Activated T-cell treated with anti-CD3 and anti-CD28 coated beads for 48 hours (primary cell): ENCODE results near the gene JAZF1.

Experiments used
- DNase-seq: peaks from one replicate; pipeline ENCODE4 v3.0.0-alpha.2; 2020; ENCODE audit warnings: low read depth

The JAZF1 gene

DNA sequence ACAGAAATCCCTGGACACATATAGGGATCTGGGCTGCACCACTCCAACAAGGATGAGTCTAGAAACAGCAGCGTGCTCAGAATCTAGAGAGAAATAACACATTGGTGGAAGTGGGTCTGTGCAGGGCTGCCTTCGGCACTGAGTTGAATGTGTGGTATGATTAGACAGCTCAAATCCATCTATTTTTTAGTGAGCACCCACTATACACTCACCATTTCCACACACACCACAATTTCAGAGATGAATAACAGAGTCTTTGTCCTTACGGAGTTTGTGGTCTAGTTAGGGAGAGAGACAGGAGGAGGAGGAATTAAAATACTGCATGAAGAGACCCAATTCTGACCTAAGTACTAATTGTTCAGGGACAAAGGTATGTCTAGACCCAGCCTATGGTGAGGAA is 44.2 kb downstream of the JAZF1 start:
- DNase-seq, result no peak

DNA sequence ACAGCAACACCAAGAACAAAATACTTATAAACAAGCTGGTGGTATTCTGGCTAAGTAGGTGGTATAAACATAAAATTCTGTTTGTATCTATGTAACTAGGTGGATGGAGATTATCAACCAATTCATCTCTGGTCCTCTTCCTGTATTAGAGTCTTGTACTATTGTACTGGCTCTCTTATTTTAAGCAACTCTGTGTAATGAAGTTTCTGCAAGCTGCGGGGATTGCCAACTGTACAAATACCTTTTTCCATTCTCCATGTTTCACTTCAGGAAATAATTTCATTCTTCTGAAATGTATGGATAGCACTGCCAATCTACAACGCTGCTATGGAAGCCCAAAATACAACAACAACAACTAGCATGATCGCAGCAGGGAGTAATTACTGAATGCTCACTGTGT is 44.8 kb downstream of the JAZF1 start:
- DNase-seq, result no peak

DNA sequence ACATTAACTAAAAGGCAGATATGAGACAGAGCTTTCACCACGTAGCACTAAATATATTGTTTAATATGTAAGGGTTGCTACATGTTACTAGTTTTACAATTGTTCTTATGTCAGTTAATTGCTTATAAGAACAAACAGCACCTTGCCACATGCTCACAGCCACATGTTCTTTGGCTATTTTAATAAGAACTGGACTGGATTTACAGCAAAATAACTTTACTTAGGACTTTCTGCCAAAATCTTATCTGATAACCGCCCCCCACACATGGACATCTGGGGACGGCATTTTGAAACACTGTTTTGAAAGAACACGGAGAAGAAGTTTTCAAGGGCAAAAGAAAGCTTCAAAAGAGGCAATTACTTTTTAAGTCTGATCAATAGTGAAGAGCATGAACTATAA is 45.3 kb downstream of the JAZF1 start:
- no peak for DNase-seq

DNA sequence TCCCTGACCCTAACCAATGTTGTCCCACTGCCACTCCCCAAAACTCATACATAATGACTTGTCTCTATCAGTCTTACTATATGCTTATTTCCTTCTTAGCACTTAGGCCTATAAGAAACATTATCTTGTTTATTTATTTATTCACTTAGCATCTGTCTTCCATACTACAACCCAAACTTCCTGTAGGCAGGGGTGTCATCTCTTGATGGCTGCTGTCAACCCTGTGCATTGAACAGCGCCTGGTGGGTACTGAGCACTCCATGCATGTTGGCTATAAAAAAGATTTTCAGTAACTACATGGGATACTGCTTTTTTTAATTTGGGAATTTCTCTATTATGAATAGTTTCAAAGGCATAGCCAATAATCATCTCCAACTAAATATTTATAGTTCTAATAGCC is 46.7 kb downstream of the JAZF1 start:
- no peak for DNase-seq

DNA sequence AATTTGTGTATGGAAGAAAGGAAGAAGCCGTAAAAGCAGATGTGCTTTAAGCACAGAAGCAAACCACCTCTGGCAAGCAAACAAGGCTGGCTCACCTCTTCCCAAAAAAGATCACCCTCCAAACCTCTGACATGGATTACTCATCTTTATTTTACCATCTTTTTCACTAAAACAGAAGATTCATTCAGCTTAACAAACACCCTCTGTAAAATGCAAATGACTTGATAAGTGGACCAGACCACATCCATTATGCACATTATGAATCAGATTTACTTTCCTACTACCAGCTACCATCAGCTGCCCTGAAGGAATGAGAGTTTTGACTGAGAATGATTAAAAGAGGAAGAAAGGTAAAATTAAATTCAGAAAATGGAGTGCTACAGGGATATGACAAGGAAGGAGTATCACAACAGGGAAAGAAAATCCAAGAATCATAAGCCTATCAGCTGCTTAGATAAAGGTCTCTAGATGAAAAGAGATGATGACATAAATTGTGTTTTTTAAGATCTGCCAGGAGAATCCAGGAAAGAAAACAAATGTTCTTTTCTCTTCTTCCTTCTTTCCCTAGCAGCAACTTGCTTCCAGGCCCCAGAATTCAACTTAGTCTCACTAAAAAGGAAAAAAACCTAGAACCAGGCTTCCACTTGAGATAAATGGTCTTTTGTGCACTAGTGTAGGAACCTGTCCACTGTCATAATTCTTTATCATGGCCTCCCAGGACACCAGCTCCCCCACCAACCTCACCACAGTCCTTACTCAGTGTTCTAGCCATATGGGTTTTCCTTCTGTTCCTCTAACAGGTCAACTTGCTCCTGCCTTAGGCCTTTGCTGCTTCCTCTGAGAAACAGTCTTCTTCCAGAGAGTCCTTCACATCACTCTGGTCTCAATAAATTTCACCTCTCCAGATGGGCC is 47.4 kb downstream of the JAZF1 start:
- DNase-seq, result no peak

DNA sequence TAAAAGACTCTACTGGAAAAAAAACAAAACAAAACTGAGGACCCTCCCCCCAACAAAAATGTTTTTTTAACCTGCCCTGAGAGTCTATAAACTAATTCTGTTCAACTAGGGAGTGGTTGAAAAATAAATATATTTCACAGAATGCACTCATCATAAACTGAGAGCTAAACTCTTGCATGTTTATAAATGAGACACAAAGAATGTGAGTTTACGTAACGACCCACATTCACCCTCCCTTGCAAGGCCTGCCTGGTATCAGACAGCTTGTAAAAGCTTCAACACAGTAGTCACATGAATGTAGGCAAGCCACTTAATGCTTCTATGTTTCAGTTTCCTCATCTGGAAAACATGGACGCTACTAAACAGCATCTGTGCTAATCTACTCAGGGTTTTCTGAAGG is 50.3 kb downstream of the JAZF1 start:
- DNase-seq, result no peak

DNA sequence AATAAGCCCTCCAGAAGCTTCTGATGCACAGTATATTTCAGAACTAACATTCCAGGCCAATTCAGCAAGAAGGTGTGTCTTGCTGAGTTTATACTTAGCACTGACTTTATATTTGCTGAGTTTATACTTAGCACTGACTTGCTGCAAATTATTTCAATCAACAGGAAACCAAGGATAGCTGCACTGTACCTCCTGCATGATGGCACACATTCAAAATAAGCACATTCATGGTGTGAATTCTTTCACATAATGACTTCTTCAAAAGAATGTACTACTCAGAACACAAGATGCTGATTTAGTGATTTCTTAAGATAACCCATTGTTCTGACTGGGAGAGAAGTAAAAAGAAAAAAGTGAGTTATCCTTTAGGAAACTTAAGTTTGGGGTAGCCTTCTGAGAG is 52.0 kb downstream of the JAZF1 start:
- no peak for DNase-seq

DNA sequence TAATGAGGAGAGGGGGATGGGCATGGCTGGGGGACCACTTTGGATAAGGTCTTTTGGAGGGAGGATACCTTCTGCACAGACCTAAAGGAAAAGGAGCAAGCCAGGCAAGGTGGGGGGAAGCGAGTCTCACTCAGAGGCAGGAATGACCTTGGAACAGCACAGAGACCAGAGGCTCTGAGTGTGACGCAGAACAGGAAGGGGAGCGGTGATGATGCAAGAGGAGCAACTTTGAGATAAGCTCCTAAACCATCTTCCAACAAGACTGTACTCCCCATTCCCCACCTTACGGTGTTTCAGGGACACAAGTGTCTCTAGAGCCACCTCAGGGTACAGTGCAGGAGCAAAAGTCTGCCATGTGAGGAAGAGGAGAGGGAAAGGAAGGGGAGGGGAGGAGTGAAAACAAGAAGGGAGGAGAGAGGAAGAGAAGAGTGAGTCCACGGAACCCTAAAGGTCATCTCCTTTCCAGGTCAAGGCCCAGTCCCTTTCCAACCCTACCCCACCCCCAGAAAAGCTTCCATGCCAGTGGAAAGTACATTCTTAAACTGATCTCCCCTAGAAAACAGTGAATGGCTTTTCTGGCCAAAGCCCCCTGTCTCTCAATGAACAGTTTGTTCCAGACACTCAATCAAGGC is 54.1 kb downstream of the JAZF1 start:
- no peak for DNase-seq

DNA sequence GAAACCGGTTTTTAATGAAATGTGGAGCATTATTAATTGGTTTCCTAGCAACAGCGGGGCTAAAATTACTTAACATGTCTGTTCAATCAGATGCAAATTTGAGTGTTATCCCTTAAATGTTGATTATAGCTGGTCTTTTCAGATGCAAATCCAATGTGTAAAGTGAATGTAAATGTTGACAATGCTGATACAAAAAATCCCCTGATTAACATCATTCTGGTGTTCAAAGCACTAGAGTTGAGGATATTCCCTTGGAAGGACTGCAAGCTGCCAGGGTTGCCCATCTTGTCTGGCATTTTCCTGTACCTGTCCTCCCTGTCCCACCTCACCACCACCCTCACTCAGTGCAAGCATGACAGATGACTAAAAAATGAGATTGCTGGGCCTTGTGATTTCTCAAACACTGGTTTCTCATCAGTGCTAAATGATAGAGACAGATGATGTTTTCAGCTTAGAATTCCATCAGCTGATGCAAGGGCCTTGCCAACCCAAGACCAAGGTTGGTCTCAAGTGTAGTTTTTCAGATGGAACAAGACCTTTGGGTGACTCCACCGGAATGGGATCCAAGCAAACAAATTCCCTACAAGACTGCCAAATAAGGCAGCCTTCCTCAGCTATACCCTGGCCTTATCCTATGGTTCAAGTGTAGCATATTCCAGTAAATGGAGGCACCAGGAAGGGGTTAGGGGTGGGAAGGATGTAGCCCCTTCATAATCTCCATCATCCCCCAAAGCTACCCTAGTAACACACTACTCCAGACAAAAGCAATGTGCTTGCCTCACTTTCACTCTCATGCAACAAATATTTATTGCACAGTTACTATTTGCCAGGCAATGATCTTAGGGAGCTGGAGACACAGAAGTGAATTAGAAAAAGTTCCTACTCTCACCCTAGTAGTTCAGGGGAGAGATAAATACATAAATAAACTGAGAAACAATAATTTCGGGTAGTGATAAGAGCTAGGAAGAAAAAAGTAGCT is 54.9 kb downstream of the JAZF1 start:
- DNase-seq, result no peak

DNA sequence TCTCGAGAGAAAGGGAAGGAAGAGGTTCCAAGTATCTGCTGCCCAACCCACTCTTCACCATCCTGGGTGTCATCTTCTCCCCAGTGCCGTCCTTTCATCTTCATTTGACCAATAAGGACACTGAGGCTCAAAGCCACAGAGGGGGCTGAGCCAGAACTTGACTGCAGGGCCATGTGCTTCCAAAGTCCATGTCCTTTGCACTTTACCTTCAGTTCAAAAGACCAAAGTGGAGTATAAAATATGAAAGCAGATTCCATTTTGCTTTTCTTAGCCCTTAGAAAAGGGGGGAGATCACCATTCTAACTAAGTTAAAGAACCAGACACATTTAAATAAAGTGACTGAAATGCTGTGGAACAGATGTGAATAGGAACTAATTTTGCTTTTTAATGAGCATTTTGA is 56.2 kb downstream of the JAZF1 start:
- DNase-seq, result no peak

DNA sequence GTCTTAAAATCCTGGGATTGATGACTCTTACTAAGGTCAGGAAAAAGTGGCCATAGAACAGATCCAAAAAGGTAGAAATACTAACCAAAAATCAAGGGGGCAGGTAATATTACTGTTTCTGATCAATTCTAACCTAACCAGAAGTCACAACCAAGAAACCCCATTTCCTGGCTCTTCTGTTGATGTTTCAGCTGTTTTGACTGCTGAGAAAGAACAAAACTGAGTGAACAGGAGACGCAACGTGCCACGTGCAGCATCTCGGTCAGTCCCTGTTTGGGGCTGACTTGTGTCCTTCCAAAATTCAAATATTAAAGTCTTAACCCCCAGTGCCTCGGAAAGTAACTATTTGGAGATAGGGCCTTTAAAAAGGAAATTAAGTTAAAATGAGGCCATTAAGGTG is 56.8 kb downstream of the JAZF1 start:
- no peak for DNase-seq

DNA sequence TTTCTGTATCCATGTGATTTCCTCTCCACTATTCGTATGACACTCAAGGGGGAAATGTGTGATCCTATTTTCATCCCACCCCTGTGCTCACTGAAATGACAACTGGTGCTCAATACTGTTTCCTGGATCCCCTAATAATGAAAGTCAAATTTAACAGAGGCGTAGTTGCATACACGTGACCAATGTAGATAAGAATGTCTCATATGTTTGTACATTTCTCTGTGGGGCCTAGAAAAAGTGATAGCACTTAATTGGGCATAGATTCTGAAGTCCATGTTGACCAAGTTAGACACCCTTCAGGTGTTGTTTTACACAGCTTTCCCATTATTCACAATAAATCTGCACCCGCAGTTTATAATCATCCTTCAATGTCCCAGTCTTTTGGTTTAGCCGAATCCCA is 59.1 kb downstream of the JAZF1 start:
- DNase-seq, result no peak

DNA sequence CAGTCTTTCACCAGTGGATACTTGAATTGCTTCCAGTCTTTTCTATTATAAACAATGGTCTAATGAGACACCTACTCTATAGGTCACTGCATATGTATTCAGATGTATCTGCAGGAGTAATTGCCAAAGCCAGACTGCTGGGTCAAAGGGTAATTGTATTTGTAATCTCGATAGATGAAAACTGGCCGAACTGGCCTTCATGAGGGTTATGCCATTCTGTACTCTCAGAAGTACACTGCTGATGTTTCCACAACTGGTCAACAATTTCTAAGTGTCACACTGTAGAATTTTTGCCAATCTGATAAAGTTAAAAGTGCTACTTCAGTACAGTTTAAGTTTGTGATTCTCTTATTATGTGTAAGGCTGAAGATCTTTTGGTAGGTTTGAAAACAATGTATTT is 64.6 kb downstream of the JAZF1 start:
- no peak for DNase-seq

DNA sequence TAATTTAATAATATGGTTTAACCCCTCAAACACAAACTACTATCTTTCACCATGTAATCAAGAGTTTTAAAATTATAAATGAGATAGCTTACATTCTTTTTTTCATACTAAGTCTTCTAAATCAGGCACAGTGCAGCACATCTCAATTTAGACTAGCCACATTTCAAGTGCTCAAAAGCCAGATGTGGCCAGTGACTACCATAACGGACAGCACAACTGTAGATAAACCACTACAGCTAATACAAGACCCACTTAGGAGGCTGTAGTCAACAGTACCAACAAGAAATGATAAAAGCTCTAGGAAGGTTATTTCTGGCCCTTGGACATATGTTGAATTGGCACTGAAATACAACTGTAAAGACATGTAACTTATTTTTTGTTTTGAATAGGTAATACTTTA is 65.3 kb downstream of the JAZF1 start:
- no peak for DNase-seq

DNA sequence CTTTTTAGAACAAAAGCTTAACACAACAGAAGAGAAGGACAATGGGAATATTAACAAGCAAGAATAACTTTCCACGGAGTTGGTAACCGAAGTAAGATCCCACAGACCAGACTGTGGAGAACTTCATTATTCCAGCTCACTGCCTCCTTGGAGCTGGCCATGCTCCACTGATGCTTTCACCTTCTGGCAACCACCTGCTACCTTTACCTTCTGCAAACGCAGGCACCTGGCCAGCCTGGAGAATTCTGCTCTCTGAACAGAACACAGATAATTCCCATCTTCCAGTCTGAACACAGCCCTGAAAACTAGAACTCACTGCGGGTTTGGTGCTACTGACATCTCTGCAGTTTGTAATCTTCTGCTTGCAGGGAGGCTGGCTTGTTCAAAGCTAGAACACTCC is 66.5 kb downstream of the JAZF1 start:
- no peak for DNase-seq

DNA sequence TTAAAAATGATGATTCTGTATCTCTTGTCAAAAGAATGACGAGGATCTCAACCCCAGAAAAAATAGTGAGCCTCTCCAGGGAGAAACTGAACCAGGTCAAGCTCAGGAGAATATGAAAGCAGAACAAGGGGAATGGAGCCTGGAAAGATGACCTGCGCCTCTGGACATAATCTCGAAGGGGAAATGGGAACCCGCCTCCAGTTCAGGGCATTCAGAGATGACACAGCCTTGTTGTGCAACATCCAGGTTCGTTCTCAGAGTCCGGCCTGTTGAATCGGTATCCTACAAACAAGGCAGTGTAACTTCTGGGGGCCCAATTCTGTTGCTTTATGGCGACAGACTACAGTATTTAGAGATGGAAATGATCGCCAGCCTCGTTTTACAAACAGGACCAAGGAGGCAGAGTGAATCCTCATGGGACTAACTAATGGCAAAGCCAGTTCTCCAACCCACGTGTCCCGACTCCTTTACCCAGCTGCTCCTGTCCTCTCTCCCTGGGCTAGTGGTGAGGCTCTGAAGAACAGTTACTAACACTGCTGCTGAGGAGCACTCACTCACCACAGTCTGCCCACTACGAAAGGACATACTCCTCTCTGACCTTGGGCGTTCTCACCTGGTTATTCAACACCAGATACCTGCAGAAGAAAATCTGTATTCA is 67.6 kb downstream of the JAZF1 start:
- no peak for DNase-seq

DNA sequence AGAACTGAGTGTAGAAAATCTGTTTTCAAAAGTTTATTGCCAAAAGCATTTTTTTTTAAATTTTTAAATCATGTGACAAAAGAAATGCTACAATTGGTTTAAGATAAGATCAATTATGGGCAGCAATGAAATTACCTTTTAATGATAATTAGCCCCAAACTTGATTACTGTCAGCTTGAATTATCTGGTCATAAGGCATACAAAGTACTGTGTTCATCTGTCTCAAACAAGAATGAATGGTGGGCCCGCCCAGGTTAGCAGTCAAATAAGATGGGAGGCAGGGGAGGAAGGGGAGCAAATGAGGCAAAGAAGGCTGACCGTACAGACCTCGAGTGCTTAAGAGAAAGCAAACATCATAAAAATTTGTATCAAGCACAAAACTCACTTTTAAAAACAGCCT is 68.1 kb downstream of the JAZF1 start:
- DNase-seq, result no peak

DNA sequence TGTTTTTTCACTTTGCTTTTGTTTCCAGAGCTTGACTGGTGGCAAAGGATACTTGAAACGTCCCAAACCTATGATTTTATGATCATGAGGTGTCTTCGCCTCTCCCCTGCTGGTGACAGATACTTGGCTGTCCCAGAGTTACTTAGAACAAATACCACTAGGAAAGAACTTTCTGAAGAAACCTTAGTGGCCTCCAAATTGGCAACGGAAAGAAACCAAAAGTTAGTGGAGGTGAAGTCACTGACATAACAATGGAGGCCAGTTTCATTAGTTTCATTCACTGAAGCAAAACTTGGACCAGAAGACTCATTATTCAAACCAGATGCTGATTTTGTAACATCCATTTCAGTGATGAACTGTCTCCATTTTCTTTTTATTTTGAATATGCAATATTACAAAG is 68.6 kb downstream of the JAZF1 start:
- no peak for DNase-seq

DNA sequence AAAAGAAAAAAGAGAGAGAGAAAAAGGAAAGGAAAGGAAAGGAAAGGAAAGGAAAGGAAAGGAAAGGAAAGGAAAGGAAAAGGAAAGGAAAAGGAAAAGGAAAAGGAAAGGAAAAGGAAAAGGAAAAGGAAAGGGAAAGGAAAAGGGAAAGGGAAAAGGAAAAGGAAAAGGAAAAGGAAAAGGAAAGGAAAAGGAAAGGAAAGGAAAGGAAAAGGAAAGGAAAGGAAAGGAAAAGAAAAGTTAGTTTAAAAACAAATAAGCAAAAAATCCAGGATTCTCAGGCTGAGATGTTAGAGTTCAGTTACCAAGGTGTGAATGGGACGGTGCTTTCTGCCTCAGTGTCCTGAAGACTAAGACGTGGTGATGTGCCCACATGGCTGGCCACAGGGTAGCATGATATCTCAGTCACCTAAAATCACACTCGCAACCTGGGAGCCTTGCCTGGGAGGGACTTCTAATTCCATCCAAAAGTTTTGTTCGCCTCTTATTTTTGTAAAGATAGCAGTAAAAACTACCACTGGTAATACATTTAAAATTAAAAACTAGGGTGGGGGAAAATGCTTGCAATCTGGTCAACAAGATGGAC is 70.1 kb downstream of the JAZF1 start:
- no peak for DNase-seq

DNA sequence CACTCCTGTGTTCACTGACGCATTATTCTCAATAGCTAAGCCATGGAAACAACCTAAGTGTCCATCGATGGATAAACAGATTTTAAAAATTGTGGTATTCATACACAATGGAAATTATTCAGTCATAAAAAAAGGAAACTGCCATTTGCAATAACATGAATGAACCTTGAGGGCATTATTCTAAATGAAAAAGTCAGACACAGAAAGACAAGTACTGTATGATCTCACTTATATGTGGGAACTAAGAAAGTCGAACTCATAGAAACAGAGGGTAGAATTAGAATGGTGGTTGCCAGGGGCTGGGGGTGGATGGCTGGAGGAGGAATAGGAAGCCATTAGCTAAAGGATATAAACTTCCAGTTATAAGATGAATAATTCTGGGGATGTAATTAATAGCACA is 71.8 kb downstream of the JAZF1 start:
- DNase-seq, result no peak

DNA sequence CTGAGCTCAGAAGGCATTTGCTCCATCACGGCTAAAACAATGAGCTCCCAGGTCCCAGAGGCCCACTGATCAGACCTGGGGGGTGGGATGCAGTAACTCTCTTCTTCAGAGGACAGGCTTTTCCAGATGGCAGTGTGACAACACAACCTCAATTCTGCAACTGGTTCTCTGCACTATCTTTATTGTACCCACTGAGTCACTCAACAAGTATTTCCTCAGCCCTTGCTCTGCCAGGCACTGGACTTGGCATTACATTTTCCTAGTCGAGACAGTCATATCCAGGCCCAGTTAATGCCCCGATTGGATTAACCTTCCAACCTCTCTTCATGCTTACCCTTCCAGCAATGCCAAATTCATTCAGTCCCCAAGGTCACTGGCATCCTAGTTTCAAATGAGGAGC is 72.6 kb downstream of the JAZF1 start:
- no peak for DNase-seq
